ENCODE measurements around the gene CINP. TPM values are rescaled to one million over a fixed set of nuclear protein-coding genes. Genes with fewer than 3 reads are reported as not detected.

The CINP gene
- total and polyA plus RNA-seq, 2 of the 13 experiments (the other 11 are each of a cell fraction or from before 2014, with no cell fraction given) = 32.8 to 42.8 TPM

DNA sequence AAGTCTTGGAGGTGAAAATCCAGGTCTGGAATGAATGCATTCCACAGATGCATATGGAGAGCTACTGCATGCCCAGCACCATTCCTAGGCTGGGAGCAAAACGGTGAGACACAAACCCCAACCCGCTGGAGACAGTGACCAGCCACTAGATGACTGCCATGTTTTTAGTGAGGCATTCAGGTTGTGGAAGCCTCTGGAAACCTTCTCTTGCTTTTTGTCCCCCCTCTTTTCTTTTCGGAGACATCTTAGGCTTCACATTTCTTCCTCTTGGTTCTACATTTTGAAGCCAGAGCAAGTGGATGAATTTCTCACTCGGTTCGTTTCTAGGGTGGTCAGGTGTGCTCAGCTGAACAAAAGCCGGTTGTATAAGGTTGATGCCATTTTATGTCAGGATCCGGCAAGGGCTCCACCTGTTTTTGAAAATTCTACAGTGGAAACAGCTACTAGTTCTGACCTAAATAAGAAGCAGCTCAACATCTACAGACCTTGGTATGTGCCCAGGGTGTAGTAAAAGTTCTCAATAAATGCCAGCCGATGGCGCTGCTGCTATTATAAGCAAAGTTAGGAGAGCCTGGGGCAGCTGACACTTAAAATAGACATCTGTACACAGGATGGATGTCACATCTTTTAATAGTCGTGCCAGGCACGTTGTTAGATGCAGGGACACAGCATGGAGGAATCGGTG lies 45.0 kb downstream of the CINP start (continued):
- TF ChIP-seq MBNL3 (CRISPR knock-in tag; conservative IDR thresholded peaks at IDR 0.05) = no peak
- no peak for TF ChIP-seq ZNF878 (CRISPR knock-in tag; IDR thresholded peaks at IDR 0.05)
- TF ChIP-seq RBM39 (IDR thresholded peaks at IDR 0.05; ENCODE audit: low read depth, low read length, poor library complexity, severe bottlenecking) = no peak
- TF ChIP-seq, protein P1, sequence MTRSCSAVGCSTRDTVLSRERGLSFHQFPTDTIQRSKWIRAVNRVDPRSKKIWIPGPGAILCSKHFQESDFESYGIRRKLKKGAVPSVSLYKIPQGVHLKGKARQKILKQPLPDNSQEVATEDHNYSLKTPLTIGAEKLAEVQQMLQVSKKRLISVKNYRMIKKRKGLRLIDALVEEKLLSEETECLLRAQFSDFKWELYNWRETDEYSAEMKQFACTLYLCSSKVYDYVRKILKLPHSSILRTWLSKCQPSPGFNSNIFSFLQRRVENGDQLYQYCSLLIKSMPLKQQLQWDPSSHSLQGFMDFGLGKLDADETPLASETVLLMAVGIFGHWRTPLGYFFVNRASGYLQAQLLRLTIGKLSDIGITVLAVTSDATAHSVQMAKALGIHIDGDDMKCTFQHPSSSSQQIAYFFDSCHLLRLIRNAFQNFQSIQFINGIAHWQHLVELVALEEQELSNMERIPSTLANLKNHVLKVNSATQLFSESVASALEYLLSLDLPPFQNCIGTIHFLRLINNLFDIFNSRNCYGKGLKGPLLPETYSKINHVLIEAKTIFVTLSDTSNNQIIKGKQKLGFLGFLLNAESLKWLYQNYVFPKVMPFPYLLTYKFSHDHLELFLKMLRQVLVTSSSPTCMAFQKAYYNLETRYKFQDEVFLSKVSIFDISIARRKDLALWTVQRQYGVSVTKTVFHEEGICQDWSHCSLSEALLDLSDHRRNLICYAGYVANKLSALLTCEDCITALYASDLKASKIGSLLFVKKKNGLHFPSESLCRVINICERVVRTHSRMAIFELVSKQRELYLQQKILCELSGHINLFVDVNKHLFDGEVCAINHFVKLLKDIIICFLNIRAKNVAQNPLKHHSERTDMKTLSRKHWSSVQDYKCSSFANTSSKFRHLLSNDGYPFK (CRISPR knock-in tag; IDR thresholded peaks at IDR 0.05; ENCODE audit: borderline replicate concordance) = peak; percentile 100
- TF ChIP-seq NONO (IDR thresholded peaks at IDR 0.05) = no peak
- TF ChIP-seq NONO (CRISPR knock-in tag; conservative IDR thresholded peaks at IDR 0.05) = no peak
- TF ChIP-seq, protein P2, sequence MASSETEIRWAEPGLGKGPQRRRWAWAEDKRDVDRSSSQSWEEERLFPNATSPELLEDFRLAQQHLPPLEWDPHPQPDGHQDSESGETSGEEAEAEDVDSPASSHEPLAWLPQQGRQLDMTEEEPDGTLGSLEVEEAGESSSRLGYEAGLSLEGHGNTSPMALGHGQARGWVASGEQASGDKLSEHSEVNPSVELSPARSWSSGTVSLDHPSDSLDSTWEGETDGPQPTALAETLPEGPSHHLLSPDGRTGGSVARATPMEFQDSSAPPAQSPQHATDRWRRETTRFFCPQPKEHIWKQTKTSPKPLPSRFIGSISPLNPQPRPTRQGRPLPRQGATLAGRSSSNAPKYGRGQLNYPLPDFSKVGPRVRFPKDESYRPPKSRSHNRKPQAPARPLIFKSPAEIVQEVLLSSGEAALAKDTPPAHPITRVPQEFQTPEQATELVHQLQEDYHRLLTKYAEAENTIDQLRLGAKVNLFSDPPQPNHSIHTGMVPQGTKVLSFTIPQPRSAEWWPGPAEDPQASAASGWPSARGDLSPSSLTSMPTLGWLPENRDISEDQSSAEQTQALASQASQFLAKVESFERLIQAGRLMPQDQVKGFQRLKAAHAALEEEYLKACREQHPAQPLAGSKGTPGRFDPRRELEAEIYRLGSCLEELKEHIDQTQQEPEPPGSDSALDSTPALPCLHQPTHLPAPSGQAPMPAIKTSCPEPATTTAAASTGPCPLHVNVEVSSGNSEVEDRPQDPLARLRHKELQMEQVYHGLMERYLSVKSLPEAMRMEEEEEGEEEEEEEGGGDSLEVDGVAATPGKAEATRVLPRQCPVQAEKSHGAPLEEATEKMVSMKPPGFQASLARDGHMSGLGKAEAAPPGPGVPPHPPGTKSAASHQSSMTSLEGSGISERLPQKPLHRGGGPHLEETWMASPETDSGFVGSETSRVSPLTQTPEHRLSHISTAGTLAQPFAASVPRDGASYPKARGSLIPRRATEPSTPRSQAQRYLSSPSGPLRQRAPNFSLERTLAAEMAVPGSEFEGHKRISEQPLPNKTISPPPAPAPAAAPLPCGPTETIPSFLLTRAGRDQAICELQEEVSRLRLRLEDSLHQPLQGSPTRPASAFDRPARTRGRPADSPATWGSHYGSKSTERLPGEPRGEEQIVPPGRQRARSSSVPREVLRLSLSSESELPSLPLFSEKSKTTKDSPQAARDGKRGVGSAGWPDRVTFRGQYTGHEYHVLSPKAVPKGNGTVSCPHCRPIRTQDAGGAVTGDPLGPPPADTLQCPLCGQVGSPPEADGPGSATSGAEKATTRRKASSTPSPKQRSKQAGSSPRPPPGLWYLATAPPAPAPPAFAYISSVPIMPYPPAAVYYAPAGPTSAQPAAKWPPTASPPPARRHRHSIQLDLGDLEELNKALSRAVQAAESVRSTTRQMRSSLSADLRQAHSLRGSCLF (CRISPR knock-in tag; IDR thresholded peaks at IDR 0.05; ENCODE audit: borderline replicate concordance) = no peak
- TF ChIP-seq HMG20A (CRISPR knock-in tag; IDR thresholded peaks at IDR 0.05; ENCODE audit: borderline replicate concordance) = no peak
- no peak for TF ChIP-seq ZFP36 (IDR thresholded peaks at IDR 0.05; ENCODE audit: borderline replicate concordance, low read depth, low read length, partially characterized antibody)
- TF ChIP-seq POLR2AphosphoS2 (IDR thresholded peaks at IDR 0.05; ENCODE audit: low read depth, low read length) = no peak
- TF ChIP-seq MTF1 (CRISPR knock-in tag; IDR thresholded peaks at IDR 0.05) = no peak
- no peak for TF ChIP-seq DMAP1 (CRISPR knock-in tag; IDR thresholded peaks at IDR 0.05)
- no peak for TF ChIP-seq ZNF784 (CRISPR knock-in tag; IDR thresholded peaks at IDR 0.05; ENCODE audit: borderline replicate concordance)
- no peak for TF ChIP-seq CCDC6 (CRISPR knock-in tag; IDR thresholded peaks at IDR 0.05)
- no peak for TF ChIP-seq ZNF816 (CRISPR knock-in tag; IDR thresholded peaks at IDR 0.05; ENCODE audit: borderline replicate concordance)
- TF ChIP-seq, protein P3, sequence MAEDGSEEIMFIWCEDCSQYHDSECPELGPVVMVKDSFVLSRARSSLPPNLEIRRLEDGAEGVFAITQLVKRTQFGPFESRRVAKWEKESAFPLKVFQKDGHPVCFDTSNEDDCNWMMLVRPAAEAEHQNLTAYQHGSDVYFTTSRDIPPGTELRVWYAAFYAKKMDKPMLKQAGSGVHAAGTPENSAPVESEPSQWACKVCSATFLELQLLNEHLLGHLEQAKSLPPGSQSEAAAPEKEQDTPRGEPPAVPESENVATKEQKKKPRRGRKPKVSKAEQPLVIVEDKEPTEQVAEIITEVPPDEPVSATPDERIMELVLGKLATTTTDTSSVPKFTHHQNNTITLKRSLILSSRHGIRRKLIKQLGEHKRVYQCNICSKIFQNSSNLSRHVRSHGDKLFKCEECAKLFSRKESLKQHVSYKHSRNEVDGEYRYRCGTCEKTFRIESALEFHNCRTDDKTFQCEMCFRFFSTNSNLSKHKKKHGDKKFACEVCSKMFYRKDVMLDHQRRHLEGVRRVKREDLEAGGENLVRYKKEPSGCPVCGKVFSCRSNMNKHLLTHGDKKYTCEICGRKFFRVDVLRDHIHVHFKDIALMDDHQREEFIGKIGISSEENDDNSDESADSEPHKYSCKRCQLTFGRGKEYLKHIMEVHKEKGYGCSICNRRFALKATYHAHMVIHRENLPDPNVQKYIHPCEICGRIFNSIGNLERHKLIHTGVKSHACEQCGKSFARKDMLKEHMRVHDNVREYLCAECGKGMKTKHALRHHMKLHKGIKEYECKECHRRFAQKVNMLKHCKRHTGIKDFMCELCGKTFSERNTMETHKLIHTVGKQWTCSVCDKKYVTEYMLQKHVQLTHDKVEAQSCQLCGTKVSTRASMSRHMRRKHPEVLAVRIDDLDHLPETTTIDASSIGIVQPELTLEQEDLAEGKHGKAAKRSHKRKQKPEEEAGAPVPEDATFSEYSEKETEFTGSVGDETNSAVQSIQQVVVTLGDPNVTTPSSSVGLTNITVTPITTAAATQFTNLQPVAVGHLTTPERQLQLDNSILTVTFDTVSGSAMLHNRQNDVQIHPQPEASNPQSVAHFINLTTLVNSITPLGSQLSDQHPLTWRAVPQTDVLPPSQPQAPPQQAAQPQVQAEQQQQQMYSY (CRISPR knock-in tag; IDR thresholded peaks at IDR 0.05) = no peak
